OCI-LY1 (cell line): ENCODE measurements around the gene ZNF143.

Experiments used
- H2AFZ ChIP-seq: fragments of 200-600 bp; sonication (generic), shearing (Covaris generic); 2 replicates; pipeline ENCODE4 v1.6.0; 2014; ENCODE audit warnings: antibody characterized with exemption, mild to moderate bottlenecking, low read length
- H3F3A ChIP-seq: fragments of 200-600 bp; sonication (generic), shearing (Covaris generic); 2 replicates; pipeline ENCODE4 v1.6.0; 2014; ENCODE audit warnings: mild to moderate bottlenecking, antibody characterized with exemption, low read length, moderate library complexity; ENCODE audit not compliant: insufficient read depth
- H3K27ac ChIP-seq: fragments of 200-600 bp; sonication (generic); 2 replicates; pipeline ENCODE4 v1.5.1; 2014; ENCODE audit warnings: low read length, mixed run types, mild to moderate bottlenecking, low read depth; ENCODE audit not compliant: poor library complexity, severe bottlenecking
- H3K27me3 ChIP-seq: fragments of 200-600 bp; sonication (generic); 2 replicates; pipeline ENCODE4 v1.6.0; 2014; ENCODE audit warnings: antibody characterized with exemption, mild to moderate bottlenecking, low read length, moderate library complexity; ENCODE audit not compliant: insufficient read depth
- H3K36me3 ChIP-seq: fragments of 200-600 bp; sonication (generic); 2 replicates; pipeline ENCODE4 v1.6.1; 2014; ENCODE audit warnings: mild to moderate bottlenecking, antibody characterized with exemption, low read length, moderate library complexity, mixed read lengths; ENCODE audit not compliant: insufficient read depth
- H3K4me1 ChIP-seq: fragments of 200-600 bp; sonication (generic); 2 replicates; pipeline ENCODE4 v1.5.1; 2014; ENCODE audit warnings: mild to moderate bottlenecking, low read length, moderate library complexity; ENCODE audit not compliant: insufficient read depth, severe bottlenecking
- H3K4me2 ChIP-seq: fragments of 200-600 bp; sonication (generic), shearing (Covaris generic); 2 replicates; pipeline ENCODE4 v1.6.1; 2014; ENCODE audit warnings: low read length
- H3K4me3 ChIP-seq: fragments of 200-600 bp; sonication (generic); 2 replicates; pipeline ENCODE4 v1.5.1; 2014; ENCODE audit warnings: low read length, low read depth, mild to moderate bottlenecking, mixed read lengths; ENCODE audit not compliant: poor library complexity, severe bottlenecking
- H3K79me2 ChIP-seq: fragments of 200-600 bp; shearing (Covaris generic); 2 replicates; pipeline ENCODE4 v1.6.1; 2016; ENCODE audit warnings: mixed run types, low read length, mixed read lengths; ENCODE audit not compliant: insufficient read depth
- H3K9ac ChIP-seq: fragments of 200-600 bp; sonication (generic), shearing (Covaris generic); 2 replicates; pipeline ENCODE4 v1.6.1; 2014; ENCODE audit warnings: mild to moderate bottlenecking, low read length, mixed read lengths
- H3K9me2 ChIP-seq: fragments of 200-600 bp; sonication (generic), shearing (Covaris generic); 2 replicates; pipeline ENCODE4 v1.6.1; 2014; ENCODE audit warnings: low read depth, mild to moderate bottlenecking, low read length, mixed read lengths
- H3K9me3 ChIP-seq: fragments of 200-600 bp; shearing (Covaris generic); 2 replicates; pipeline ENCODE4 v1.6.1; 2014; ENCODE audit warnings: low read length, mixed read lengths
- H4K20me1 ChIP-seq: fragments of 200-600 bp; sonication (generic), shearing (Covaris generic); 2 replicates; pipeline ENCODE4 v1.6.0; 2016; ENCODE audit warnings: mild to moderate bottlenecking, low read length; ENCODE audit not compliant: insufficient read depth
- EZH2 ChIP-seq: fragments of 200-600 bp; sonication (generic), shearing (Covaris generic); IDR thresholded peaks from 2 replicates; pipeline ENCODE4 v1.8.0; 2017; ENCODE audit warnings: borderline replicate concordance, mixed run types, mild to moderate bottlenecking, antibody characterized with exemption, low read length, moderate library complexity, mixed read lengths
- TF ChIP-seq, protein P1 (sequence below): fragments of 200-600 bp; sonication (generic), shearing (Covaris generic); IDR thresholded peaks from 2 replicates; pipeline ENCODE4 v1.5.1; 2017; ENCODE audit warnings: mild to moderate bottlenecking, antibody characterized with exemption, low read length, moderate library complexity, mixed read lengths

ZNF143 gene

DNA sequence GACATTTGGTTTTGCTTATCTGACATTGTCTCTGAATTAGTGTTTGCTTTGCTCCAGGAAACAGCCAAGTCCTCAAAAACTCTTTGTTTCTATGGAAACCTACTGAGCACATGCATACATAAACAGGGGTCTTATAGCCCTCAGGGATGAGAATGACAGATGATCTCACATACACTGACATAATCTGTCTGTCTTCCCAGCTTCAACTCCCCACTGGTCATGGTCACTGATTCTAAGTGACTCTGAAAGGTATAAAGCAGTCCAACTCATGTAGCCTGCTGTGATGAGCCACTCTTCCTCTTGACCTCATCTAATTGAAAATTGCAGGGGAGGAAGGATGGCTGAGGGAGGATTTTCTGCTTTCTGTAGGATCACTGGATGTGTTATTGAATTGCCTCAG, 12.6 kb downstream of the ZNF143 start:
- Histone ChIP-seq H3K9me3 (no peaks in the 10 kb centered on the region), H3K4me2 (no peak overlapping the region), H3F3A (no peaks in the 10 kb centered on the region), H4K20me1 (no peaks in the 10 kb centered on the region), H3K27ac (no peak overlapping the region), H3K79me2 (no peaks in the 10 kb centered on the region), H3K9me2 (no peaks in the 10 kb centered on the region), H3K4me3 (no peak overlapping the region), H3K36me3 (peaks cover 28% of the 10 kb centered on the region; the same call in 1 of the 2 replicates), H3K9ac (no peak overlapping the region), H3K4me1 (no peaks in the 10 kb centered on the region), H3K27me3 (no peaks in the 10 kb centered on the region), H2AFZ (no peak overlapping the region)
- TF ChIP-seq, protein P1, sequence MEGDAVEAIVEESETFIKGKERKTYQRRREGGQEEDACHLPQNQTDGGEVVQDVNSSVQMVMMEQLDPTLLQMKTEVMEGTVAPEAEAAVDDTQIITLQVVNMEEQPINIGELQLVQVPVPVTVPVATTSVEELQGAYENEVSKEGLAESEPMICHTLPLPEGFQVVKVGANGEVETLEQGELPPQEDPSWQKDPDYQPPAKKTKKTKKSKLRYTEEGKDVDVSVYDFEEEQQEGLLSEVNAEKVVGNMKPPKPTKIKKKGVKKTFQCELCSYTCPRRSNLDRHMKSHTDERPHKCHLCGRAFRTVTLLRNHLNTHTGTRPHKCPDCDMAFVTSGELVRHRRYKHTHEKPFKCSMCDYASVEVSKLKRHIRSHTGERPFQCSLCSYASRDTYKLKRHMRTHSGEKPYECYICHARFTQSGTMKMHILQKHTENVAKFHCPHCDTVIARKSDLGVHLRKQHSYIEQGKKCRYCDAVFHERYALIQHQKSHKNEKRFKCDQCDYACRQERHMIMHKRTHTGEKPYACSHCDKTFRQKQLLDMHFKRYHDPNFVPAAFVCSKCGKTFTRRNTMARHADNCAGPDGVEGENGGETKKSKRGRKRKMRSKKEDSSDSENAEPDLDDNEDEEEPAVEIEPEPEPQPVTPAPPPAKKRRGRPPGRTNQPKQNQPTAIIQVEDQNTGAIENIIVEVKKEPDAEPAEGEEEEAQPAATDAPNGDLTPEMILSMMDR: no peak
- TF ChIP-seq EZH2: no peak

DNA sequence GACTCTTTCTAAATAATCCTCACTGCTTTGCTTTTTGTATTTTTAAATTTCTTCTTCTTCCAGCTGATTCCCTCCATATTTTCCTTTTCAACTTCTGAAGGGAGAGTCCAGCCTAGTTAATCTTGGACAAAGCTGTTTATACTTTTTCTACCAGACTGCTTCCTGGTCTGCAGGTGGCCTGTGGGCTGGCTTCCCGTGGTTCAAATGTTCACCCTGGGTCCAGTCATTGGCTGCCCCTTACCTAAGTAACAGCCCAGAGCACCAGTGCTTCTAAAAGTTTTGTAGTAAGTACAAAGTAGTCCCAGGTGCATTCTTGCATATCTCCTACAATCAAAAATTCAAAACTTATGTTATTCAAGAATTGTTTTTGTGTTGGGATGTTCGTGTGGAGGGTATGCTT, 19.1 kb downstream of the ZNF143 start:
- Histone ChIP-seq H3F3A (no peaks in the 10 kb centered on the region), H3K27ac (peak overlapping the region; percentile 35), H3K4me1 (peaks cover 7% of the 10 kb centered on the region), H3K9me2 (no peaks in the 10 kb centered on the region), H3K36me3 (peaks cover 32% of the 10 kb centered on the region), H3K9me3 (no peaks in the 10 kb centered on the region), H4K20me1 (no peaks in the 10 kb centered on the region), H3K27me3 (no peaks in the 10 kb centered on the region), H2AFZ (no peak overlapping the region), H3K79me2 (no peaks in the 10 kb centered on the region), H3K4me3 (no peak overlapping the region), H3K4me2 (no peak overlapping the region), H3K9ac (no peak overlapping the region)
- TF ChIP-seq, protein P1: no peak
- TF ChIP-seq EZH2: no peak

DNA sequence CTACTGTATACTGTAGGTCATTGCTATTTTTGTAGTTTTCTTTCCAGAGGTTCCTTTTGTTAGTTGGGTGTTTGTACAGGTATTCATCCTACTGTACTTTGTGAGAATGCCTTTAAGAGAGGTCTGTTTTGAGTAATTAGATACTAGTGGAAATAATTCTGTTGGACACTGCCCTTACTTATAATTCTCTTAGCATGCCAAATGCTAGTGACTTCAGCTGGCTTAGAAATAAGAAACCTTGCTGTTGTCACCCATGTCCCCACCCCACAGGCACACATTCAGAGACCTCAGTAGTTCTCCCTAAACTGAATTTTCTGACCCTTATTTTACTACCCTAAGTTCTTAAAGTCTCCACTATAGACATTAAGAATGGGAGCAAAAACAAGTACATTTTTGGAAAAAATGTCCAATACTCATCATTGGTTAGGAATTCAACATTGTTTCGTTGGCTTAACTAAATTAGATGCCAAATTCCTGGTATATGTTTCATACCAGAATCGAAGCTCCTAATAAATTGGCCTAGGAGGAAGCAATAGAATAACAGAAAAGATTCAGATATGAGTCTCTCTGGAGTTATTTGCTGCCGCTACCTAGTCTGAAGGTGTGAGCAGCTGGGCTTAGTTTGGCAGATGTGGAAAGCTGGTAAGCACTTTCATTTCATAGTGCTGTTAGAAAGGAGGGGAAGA, 28.4 kb downstream of the ZNF143 start:
- no peaks in the 10 kb centered on the region for H4K20me1 ChIP-seq
- TF ChIP-seq, protein P1: no peak
- no peak for TF ChIP-seq EZH2
- H3K4me3 ChIP-seq: no peak overlapping the region
- no peaks in the 10 kb centered on the region for H3F3A ChIP-seq
- H3K4me1 ChIP-seq: no peaks in the 10 kb centered on the region
- peaks cover 28% of the 10 kb centered on the region for H3K36me3 ChIP-seq
- no peaks in the 10 kb centered on the region for H3K9me3 ChIP-seq
- H3K9me2 ChIP-seq: no peaks in the 10 kb centered on the region
- H3K4me2 ChIP-seq: no peak overlapping the region
- H3K27me3 ChIP-seq: no peaks in the 10 kb centered on the region
- H3K27ac ChIP-seq: no peak overlapping the region
- H2AFZ ChIP-seq: no peak overlapping the region
- no peaks in the 10 kb centered on the region for H3K79me2 ChIP-seq
- no peak overlapping the region for H3K9ac ChIP-seq
